HepG2 (cell line): ENCODE measurements around the gene F2RL2.

Source experiments
- BRCA1 ChIP-seq: sonication (generic); formaldehyde crosslinking; IDR thresholded peaks from 2 replicates; pipeline ENCODE4 v1.4.0; 2020; ENCODE audit warnings: missing genetic modification reagents
- CENPX ChIP-seq: sonication (generic); formaldehyde crosslinking; IDR thresholded peaks from 2 replicates; pipeline ENCODE4 v1.9.0; 2021; ENCODE audit warnings: mild to moderate bottlenecking, missing genetic modification reagents, moderate library complexity
- ISX ChIP-seq: sonication (generic); formaldehyde crosslinking; conservative IDR thresholded peaks from 2 replicates; pipeline ENCODE4 v1.5.0; 2020; ENCODE audit warnings: missing genetic modification reagents
- KLF13 ChIP-seq: sonication (generic); formaldehyde crosslinking; IDR thresholded peaks from 2 replicates; pipeline ENCODE4 v1.4.0; 2020; ENCODE audit warnings: mild to moderate bottlenecking, missing genetic modification reagents
- NBN ChIP-seq: fragments of 450-650 bp; conservative IDR thresholded peaks from 2 replicates; pipeline ENCODE4 v1.6.1; 2017
- POLR2A ChIP-seq, 2 experiments: IDR thresholded peaks; 2 replicates each; pipeline ENCODE4 v1.6.1; 2011; ENCODE audit warnings: low read depth in 2 of 2, low read length in 2 of 2, mild to moderate bottlenecking in 1 of 2, moderate library complexity in 1 of 2; ENCODE audit not compliant: insufficient read depth in 1 of 2
- SMAD1 ChIP-seq: sonication (generic); formaldehyde crosslinking; IDR thresholded peaks from 2 replicates; pipeline ENCODE4 v1.4.0; 2020; ENCODE audit warnings: missing genetic modification reagents, low read depth, mild to moderate bottlenecking, borderline replicate concordance
- ZNF30 ChIP-seq: sonication (generic); formaldehyde crosslinking; IDR thresholded peaks from 2 replicates; pipeline ENCODE4 v1.5.0; 2020; ENCODE audit warnings: mild to moderate bottlenecking, missing genetic modification reagents

- TF ChIP-seq ISX (CRISPR knock-in tag) (no peak), POLR2A (IDR thresholded peaks at IDR 0.05; ENCODE audit: insufficient read depth in 1 of 2, low read depth in 2 of 2, low read length in 2 of 2) (no peak), SMAD1 (CRISPR knock-in tag) (no peak), BRCA1 (no peak), KLF13 (CRISPR knock-in tag) (no peak), NBN (no peak), ZNF30 (no peak), CENPX (no peak)
Measured at GRCh38 chr5:76612942-76613341, 10.3 kb downstream of the F2RL2 start.
